Gastrocnemius medialis (tissue), 4 donors: ENCODE measurements around the gene GYPA.
"Not testable (repeated sequence)": the region's sequence is repeated elsewhere in the genome, so short reads cannot be mapped to it uniquely, and the experiment has no call there.

Source experiments
- POLR2A ChIP-seq, 2 donors: fragments of 450-650 bp; IDR thresholded peaks; one replicate each; pipeline ENCODE4 v1.6.1; 2017; ENCODE audit warnings: antibody characterized with exemption in 2 of 2, mild to moderate bottlenecking in 2 of 2, moderate library complexity in 2 of 2
- TF ChIP-seq, protein P1 (sequence below), 5 experiments: fragments of 450-650 bp in 3 of 5; fragments of 200-600 bp in 2 of 5; sonication (generic) in 2 of 5; IDR thresholded peaks in 4 of 5; conservative IDR thresholded peaks in 1 of 5; 1 replicate in 4 of 5; 2 replicates in 1 of 5; pipeline ENCODE4 v1.5.1; 2016 to 2019; ENCODE audit warnings: antibody characterized with exemption in 5 of 5, mild to moderate bottlenecking in 3 of 5, moderate library complexity in 3 of 5

DNA sequence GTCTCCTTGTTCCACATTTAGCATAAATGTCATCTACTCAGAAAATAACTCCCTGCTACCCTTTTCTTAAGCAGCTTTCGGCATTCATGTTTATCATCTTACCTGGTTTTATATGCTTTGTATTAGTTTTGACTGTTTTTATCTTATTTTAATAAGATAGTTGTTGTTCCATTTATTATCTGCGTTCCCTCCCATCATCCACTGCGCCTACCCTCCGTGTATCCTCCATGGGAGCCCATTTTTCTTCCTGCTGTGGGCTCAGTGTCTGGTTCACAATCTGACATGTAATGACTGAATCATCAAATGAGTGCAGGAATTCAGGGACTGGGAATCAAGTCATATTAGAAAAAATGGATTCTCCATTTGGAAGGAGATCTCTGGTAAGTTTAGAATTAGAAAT, 2.3 kb downstream of the GYPA start:
- TF ChIP-seq, protein P1, sequence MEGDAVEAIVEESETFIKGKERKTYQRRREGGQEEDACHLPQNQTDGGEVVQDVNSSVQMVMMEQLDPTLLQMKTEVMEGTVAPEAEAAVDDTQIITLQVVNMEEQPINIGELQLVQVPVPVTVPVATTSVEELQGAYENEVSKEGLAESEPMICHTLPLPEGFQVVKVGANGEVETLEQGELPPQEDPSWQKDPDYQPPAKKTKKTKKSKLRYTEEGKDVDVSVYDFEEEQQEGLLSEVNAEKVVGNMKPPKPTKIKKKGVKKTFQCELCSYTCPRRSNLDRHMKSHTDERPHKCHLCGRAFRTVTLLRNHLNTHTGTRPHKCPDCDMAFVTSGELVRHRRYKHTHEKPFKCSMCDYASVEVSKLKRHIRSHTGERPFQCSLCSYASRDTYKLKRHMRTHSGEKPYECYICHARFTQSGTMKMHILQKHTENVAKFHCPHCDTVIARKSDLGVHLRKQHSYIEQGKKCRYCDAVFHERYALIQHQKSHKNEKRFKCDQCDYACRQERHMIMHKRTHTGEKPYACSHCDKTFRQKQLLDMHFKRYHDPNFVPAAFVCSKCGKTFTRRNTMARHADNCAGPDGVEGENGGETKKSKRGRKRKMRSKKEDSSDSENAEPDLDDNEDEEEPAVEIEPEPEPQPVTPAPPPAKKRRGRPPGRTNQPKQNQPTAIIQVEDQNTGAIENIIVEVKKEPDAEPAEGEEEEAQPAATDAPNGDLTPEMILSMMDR (IDR thresholded peaks at IDR 0.05 in 4 of 5, conservative IDR thresholded peaks at IDR 0.05 in 1 of 5) = not testable (repeated sequence)
- TF ChIP-seq POLR2A (IDR thresholded peaks at IDR 0.05) = not testable (repeated sequence)
